ENCODE data around the gene ATP2A3.

The ATP2A3 gene

GRCh38 chr17:3979290-3979611, 15.0 kb upstream of the ATP2A3 start:
- no peak for ATAC-seq
- TF ChIP-seq CSRNP3 (CRISPR knock-in tag; IDR thresholded peaks at IDR 0.05) (no peak), ZNF565 (CRISPR knock-in tag; conservative IDR thresholded peaks at IDR 0.05; ENCODE audit: low read depth) (no peak), BACH2 (CRISPR knock-in tag; IDR thresholded peaks at IDR 0.05; ENCODE audit: borderline replicate concordance) (no peak), ZFP3 (CRISPR knock-in tag; IDR thresholded peaks at IDR 0.05) (no peak), ZNF8 (CRISPR knock-in tag; IDR thresholded peaks at IDR 0.05) (no peak), POU6F1 (CRISPR knock-in tag; IDR thresholded peaks at IDR 0.05; ENCODE audit: borderline replicate concordance, low read depth) (no peak), ZFP30 (CRISPR knock-in tag; IDR thresholded peaks at IDR 0.05) (no peak), ZC3H10 (CRISPR knock-in tag; IDR thresholded peaks at IDR 0.05) (no peak), CREB5 (CRISPR knock-in tag; IDR thresholded peaks at IDR 0.05; ENCODE audit: low read depth) (no peak), TOX (CRISPR knock-in tag; IDR thresholded peaks at IDR 0.05; ENCODE audit: borderline replicate concordance) (no peak), PATZ1 (CRISPR knock-in tag; IDR thresholded peaks at IDR 0.05; ENCODE audit: borderline replicate concordance) (no peak), RARB (CRISPR knock-in tag; IDR thresholded peaks at IDR 0.05) (no peak), CSDC2 (CRISPR knock-in tag; IDR thresholded peaks at IDR 0.05) (no peak)

- ATAC-seq = no peak
- TF ChIP-seq TOX (CRISPR knock-in tag; IDR thresholded peaks at IDR 0.05; ENCODE audit: borderline replicate concordance) (no peak), ZNF565 (CRISPR knock-in tag; conservative IDR thresholded peaks at IDR 0.05; ENCODE audit: low read depth) (no peak), GLIS3 (CRISPR knock-in tag; IDR thresholded peaks at IDR 0.05) (no peak), RARB (CRISPR knock-in tag; IDR thresholded peaks at IDR 0.05) (no peak), ZC3H10 (CRISPR knock-in tag; IDR thresholded peaks at IDR 0.05) (no peak), POU6F1 (CRISPR knock-in tag; IDR thresholded peaks at IDR 0.05; ENCODE audit: borderline replicate concordance, low read depth) (no peak), TSHZ2 (CRISPR knock-in tag; IDR thresholded peaks at IDR 0.05) (no peak), OSR1 (CRISPR knock-in tag; IDR thresholded peaks at IDR 0.05) (no peak), ZFP30 (CRISPR knock-in tag; IDR thresholded peaks at IDR 0.05) (no peak), ZFP3 (CRISPR knock-in tag; IDR thresholded peaks at IDR 0.05) (no peak), CREB5 (CRISPR knock-in tag; IDR thresholded peaks at IDR 0.05; ENCODE audit: low read depth) (no peak)
Measured at GRCh38 chr17:3978421-3979289, 14.4 kb upstream of the ATP2A3 start.

Measured in SK-N-SH treated with all-trans-retinoic acid at 6 μM for 48 hours (cell line).